ENCODE data around the gene STAM2.

DNA sequence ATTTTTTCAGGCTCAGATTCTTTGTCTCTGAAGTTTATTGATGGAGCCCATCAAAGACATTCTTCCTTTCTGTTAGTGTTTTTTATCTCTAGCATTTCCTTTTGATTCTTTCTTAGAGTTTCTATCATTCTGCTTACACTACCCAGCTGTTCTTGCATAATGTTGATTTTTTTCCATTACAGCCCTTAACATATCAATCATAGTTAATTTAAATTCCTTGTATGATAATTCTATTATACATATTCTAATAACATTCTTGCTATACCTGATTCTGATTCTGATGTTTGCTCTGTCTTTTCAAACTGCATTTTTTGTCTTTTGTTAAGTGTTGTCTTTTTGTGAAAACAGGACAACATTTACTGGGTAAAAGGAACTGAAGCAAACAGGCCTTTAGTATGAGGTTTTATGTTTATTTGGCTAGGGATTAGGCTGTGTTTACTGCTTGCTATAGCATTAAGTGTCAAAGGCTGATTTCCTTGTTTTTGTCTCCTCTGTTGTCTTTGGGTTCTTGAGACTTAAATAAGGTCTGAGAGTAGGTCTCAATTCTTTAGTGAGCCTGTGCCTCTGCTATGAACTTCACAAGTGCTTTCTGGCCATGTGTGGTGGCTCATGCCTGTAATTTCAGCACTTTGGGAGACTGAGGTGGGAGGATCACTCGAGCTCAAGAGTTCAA, 8.0 kb upstream of the STAM2 start:
- TF ChIP-seq, protein P1, sequence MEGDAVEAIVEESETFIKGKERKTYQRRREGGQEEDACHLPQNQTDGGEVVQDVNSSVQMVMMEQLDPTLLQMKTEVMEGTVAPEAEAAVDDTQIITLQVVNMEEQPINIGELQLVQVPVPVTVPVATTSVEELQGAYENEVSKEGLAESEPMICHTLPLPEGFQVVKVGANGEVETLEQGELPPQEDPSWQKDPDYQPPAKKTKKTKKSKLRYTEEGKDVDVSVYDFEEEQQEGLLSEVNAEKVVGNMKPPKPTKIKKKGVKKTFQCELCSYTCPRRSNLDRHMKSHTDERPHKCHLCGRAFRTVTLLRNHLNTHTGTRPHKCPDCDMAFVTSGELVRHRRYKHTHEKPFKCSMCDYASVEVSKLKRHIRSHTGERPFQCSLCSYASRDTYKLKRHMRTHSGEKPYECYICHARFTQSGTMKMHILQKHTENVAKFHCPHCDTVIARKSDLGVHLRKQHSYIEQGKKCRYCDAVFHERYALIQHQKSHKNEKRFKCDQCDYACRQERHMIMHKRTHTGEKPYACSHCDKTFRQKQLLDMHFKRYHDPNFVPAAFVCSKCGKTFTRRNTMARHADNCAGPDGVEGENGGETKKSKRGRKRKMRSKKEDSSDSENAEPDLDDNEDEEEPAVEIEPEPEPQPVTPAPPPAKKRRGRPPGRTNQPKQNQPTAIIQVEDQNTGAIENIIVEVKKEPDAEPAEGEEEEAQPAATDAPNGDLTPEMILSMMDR (IDR thresholded peaks at IDR 0.05), result no peak
- TF ChIP-seq POLR2A (IDR thresholded peaks at IDR 0.05), result no peak
